HepG2 (cell line): ENCODE measurements around the gene C2CD2. TPM values are rescaled to one million over a fixed set of nuclear protein-coding genes. Genes with fewer than 3 reads are reported as not detected.
A peak's percentile ranks its signal among the peaks of the same experiment; 100 is the strongest.

ENCODE experiments used
- ATF7 ChIP-seq, 2 experiments: fragments of 450-650 bp in 1 of 2; sonication (generic) in 1 of 2; formaldehyde crosslinking in 1 of 2; IDR thresholded peaks; 2 replicates each; pipeline versions ENCODE4 v1.4.0 to v1.6.1; 2016 to 2020; ENCODE audit warnings: antibody characterized with exemption in 1 of 2, mild to moderate bottlenecking in 1 of 2, missing genetic modification reagents in 1 of 2
- ATM ChIP-seq: fragments of 450-650 bp; IDR thresholded peaks from 2 replicates; pipeline ENCODE4 v1.7.1; 2017; ENCODE audit warnings: mild to moderate bottlenecking, borderline replicate concordance
- BHLHE40 ChIP-seq: IDR thresholded peaks from 2 replicates; pipeline ENCODE4 v1.6.1; 2011; ENCODE audit warnings: low read length, improper control_type of control experiment
- CCAR2 ChIP-seq: fragments of 200-400 bp; formaldehyde crosslinking; optimal IDR thresholded peaks from 2 replicates; pipeline ENCODE3; 2018; ENCODE audit warnings: low read depth, mild to moderate bottlenecking, low read length, moderate library complexity
- CTCF ChIP-seq: sonication (generic); formaldehyde crosslinking; IDR thresholded peaks from 2 replicates; pipeline ENCODE4 v1.5.0; 2020; ENCODE audit warnings: mild to moderate bottlenecking, missing genetic modification reagents, moderate library complexity
- DBP ChIP-seq: sonication (generic); formaldehyde crosslinking; IDR thresholded peaks from 2 replicates; pipeline ENCODE4 v1.4.0; 2020; ENCODE audit warnings: missing genetic modification reagents; ENCODE audit errors: not compliant biosample characterization
- FLYWCH1 ChIP-seq: sonication (generic); formaldehyde crosslinking; IDR thresholded peaks from 2 replicates; pipeline ENCODE4 v1.8.1; 2023; ENCODE audit warnings: mild to moderate bottlenecking, missing genetic modification reagents
- MTF1 ChIP-seq: sonication (generic); formaldehyde crosslinking; IDR thresholded peaks from 2 replicates; pipeline ENCODE4 v1.5.0; 2020; ENCODE audit warnings: missing genetic modification reagents
- PAX8 ChIP-seq: sonication (generic); formaldehyde crosslinking; IDR thresholded peaks from 2 replicates; pipeline ENCODE4 v1.8.0; 2022; ENCODE audit warnings: mild to moderate bottlenecking, missing genetic modification reagents, borderline replicate concordance
- RNF2 ChIP-seq: fragments of 450-650 bp; conservative IDR thresholded peaks from 2 replicates; pipeline ENCODE4 v1.6.1; 2016; ENCODE audit warnings: low read depth
- SKI ChIP-seq: fragments of 450-650 bp; IDR thresholded peaks from one replicate; pipeline ENCODE4 v1.6.1; 2018; ENCODE audit warnings: mild to moderate bottlenecking; ENCODE audit not compliant: partially characterized antibody
- SP1 ChIP-seq, 2 experiments: fragments of 450-650 bp in 1 of 2; sonication (generic) in 1 of 2; formaldehyde crosslinking in 1 of 2; IDR thresholded peaks; 2 replicates each; pipeline versions ENCODE4 v1.4.0 to v1.6.1; 2016 to 2020; ENCODE audit warnings: missing genetic modification reagents in 1 of 2
- WIZ ChIP-seq: sonication (generic); formaldehyde crosslinking; IDR thresholded peaks from 2 replicates; pipeline ENCODE4 v1.5.1; 2020; ENCODE audit warnings: mild to moderate bottlenecking, missing genetic modification reagents
- ZNF180 ChIP-seq: sonication (generic); formaldehyde crosslinking; IDR thresholded peaks from 2 replicates; pipeline ENCODE4 v1.4.0; 2020; ENCODE audit warnings: low read depth, missing genetic modification reagents, borderline replicate concordance
- ZNF317 ChIP-seq: sonication (generic); formaldehyde crosslinking; IDR thresholded peaks from 2 replicates; pipeline ENCODE4 v1.5.0; 2020; ENCODE audit warnings: mild to moderate bottlenecking, missing genetic modification reagents
- ZNF512 ChIP-seq: sonication (generic); formaldehyde crosslinking; IDR thresholded peaks from 2 replicates; pipeline ENCODE4 v1.4.0; 2020; ENCODE audit warnings: mild to moderate bottlenecking, missing genetic modification reagents
- polyA plus RNA-seq, 8 experiments: library from polyadenylated mRNA; depleted of rRNA in 3 of 8; stranded (reverse) in 7 of 8; unstranded in 1 of 8; fragments of >200 nt; fragmentation: Illumina TruSeq in 4 of 8; extraction: Trizol in 4 of 8; gene quantifications; 2 replicates each; pipeline versions ENCODE4 v1.2.1 to v1.2.3, GENCODE V29; 2011 to 2016; ENCODE audit warnings: low read depth in 4 of 8, missing spikeins in 1 of 8, mixed read lengths in 1 of 8; ENCODE audit not compliant: insufficient read depth in 1 of 8
- total RNA-seq, 5 experiments: library from RNA; depleted of rRNA; stranded (reverse); fragments of >200 nt; fragmentation: Illumina TruSeq; extraction: Trizol; gene quantifications; 2 replicates each; pipeline ENCODE4 v1.2.3, GENCODE V29; 2016; ENCODE audit warnings: low read depth in 1 of 5
- TF ChIP-seq, protein P1 (sequence below), 2 experiments: sonication (generic) in 1 of 2; formaldehyde crosslinking in 1 of 2; IDR thresholded peaks; 2 replicates each; pipeline versions ENCODE4 v1.4.0 to v1.6.1; 2018 to 2020; ENCODE audit warnings: missing genetic modification reagents in 2 of 2, borderline replicate concordance in 1 of 2, low read depth in 1 of 2, mild to moderate bottlenecking in 1 of 2, missing biosample characterization in 1 of 2
- TF ChIP-seq, protein P2 (sequence below): IDR thresholded peaks from 2 replicates; pipeline ENCODE4 v1.6.1; 2016; ENCODE audit warnings: control low read depth

Gene C2CD2
- total and polyA plus RNA-seq, 2 of the 13 experiments (the other 11 are each of a cell fraction or from before 2014, with no cell fraction given) = 12.5 to 19.7 TPM

DNA sequence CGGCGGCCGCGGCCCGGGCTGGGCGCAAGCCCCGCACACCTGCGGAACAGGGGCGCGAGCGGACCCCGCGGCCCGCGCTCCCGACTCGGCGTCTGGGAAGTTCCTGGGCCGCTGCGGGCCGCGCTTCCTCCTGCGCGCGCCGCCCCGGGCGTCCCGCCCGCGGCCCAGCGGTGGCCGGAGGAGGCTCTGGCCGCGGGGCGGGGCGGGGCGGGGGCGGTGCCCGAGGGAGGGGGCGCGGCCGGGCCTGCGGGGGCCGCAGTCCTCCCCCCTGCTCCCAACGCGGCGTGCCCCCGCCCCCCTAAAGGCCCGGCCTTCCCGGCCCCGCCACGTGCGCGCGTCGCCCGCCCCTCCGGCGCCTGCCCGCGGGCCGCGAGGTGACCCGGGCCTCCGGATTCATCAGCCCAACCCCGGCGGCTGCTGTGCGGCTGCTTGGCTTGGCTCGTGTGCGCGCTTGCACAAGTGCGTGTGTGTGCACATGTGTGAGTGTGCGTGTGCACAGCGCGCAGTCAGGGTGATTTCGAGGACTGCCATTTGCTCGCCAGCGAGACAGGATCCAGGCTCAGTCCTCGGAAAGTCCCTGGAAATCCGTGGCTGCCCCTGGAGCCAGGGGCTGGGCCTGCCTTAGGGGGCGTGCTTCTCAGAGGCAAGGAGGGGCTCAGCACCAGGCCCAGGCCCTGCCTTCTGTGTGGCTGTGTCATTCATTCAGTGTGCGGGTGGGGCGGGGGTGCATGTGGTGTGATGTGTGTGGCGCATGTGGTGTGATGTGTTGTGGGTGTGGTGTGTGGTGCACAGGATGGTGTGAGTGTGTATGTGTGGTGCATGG lies at the start of gene C2CD2 (continued):
- TF ChIP-seq, protein P1, sequence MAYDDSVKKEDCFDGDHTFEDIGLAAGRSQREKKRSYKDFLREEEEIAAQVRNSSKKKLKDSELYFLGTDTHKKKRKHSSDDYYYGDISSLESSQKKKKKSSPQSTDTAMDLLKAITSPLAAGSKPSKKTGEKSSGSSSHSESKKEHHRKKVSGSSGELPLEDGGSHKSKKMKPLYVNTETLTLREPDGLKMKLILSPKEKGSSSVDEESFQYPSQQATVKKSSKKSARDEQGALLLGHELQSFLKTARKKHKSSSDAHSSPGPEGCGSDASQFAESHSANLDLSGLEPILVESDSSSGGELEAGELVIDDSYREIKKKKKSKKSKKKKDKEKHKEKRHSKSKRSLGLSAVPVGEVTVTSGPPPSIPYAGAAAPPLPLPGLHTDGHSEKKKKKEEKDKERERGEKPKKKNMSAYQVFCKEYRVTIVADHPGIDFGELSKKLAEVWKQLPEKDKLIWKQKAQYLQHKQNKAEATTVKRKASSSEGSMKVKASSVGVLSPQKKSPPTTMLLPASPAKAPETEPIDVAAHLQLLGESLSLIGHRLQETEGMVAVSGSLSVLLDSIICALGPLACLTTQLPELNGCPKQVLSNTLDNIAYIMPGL (CRISPR knock-in tag; IDR thresholded peaks at IDR 0.05; ENCODE audit: borderline replicate concordance in 1 of 2, low read depth in 1 of 2) = peak in 1 of 2 experiments; percentile 36; a peak in 1 of 4 replicates
- TF ChIP-seq FLYWCH1 (CRISPR knock-in tag) (peak; percentile 81; the same call in 1 of the 2 replicates), MTF1 (0 out of 2 replicates have a peak, but pooled peaks have one; percentile 23), ATM (no peak), ZNF512 (CRISPR knock-in tag) (no peak), WIZ (CRISPR knock-in tag) (no peak), CCAR2 (no peak), ZNF317 (CRISPR knock-in tag) (no peak), BHLHE40 (peak; percentile 32; the same call in 1 of the 2 replicates), PAX8 (CRISPR knock-in tag) (peak; percentile 58; the same call in 1 of the 2 replicates), DBP (CRISPR knock-in tag) (no peak), ZNF180 (no peak), ATF7 (IDR thresholded peaks at IDR 0.05) (no peak), ATF7 (CRISPR knock-in tag; IDR thresholded peaks at IDR 0.05) (0 out of 2 replicates have a peak, but pooled peaks have one; percentile 53), SKI (no peak), SP1 (IDR thresholded peaks at IDR 0.05) (no peak), SP1 (CRISPR knock-in tag; IDR thresholded peaks at IDR 0.05) (no peak), CTCF (CRISPR knock-in tag) (peak; percentile 46), RNF2 (peak; percentile 85)
- TF ChIP-seq, protein P2, sequence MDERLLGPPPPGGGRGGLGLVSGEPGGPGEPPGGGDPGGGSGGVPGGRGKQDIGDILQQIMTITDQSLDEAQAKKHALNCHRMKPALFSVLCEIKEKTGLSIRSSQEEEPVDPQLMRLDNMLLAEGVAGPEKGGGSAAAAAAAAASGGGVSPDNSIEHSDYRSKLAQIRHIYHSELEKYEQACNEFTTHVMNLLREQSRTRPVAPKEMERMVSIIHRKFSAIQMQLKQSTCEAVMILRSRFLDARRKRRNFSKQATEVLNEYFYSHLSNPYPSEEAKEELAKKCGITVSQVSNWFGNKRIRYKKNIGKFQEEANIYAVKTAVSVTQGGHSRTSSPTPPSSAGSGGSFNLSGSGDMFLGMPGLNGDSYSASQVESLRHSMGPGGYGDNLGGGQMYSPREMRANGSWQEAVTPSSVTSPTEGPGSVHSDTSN (CRISPR knock-in tag) = no peak
